Type B pancreatic cell (in vitro differentiated cells): ENCODE results near the gene NTMT1. TPM values are rescaled to one million over a fixed set of nuclear protein-coding genes. Genes with fewer than 3 reads are reported as not detected.

Source experiments
- DNase-seq: peaks from one replicate; pipeline ENCODE4 v3.0.0; 2021; ENCODE audit warnings: mixed read lengths; ENCODE audit not compliant: unreplicated experiment; ENCODE audit errors: extremely low spot score
- H3K27ac Mint-ChIP-seq: 2 replicates; pipeline ENCODE4 v1.8.0; 2021; ENCODE audit warnings: mild to moderate bottlenecking, mixed read lengths
- H3K27me3 Mint-ChIP-seq: 2 replicates; pipeline ENCODE4 v1.8.0; 2021; ENCODE audit warnings: mixed read lengths
- H3K36me3 Mint-ChIP-seq: 2 replicates; pipeline ENCODE4 v1.8.0; 2021; ENCODE audit warnings: mixed read lengths
- H3K4me1 Mint-ChIP-seq: one replicate; pipeline ENCODE4 v1.8.0; 2021; ENCODE audit warnings: mixed read lengths; ENCODE audit not compliant: unreplicated experiment
- H3K4me3 Mint-ChIP-seq: 2 replicates; pipeline ENCODE4 v1.8.0; 2021; ENCODE audit warnings: mild to moderate bottlenecking, mixed read lengths
- H3K9me3 Mint-ChIP-seq: 2 replicates; pipeline ENCODE4 v1.8.0; 2021; ENCODE audit warnings: mixed read lengths
- CTCF ChIP-seq: fragments of 200-600 bp; sonication (generic); conservative IDR thresholded peaks from 2 replicates; pipeline ENCODE4 v1.5.0; 2021; ENCODE audit warnings: antibody characterized with exemption, mild to moderate bottlenecking
- total RNA-seq: library from RNA; stranded (reverse); gene quantifications from 2 replicates; pipeline ENCODE4 v1.2.1, GENCODE V29; 2021; ENCODE audit warnings: low replicate concordance

The NTMT1 gene
- total RNA-seq, 1 donor from 2014 or later = 33.5 TPM

- H3K36me3 Mint-ChIP-seq = peaks cover 4% of the 10 kb centered on the region
- peaks cover 10% of the 10 kb centered on the region for H3K4me1 Mint-ChIP-seq
- DNase-seq = peak; percentile 100
- peak within 1 kb of the TSS; percentile 88 for H3K4me3 Mint-ChIP-seq
- peak within 1 kb of the TSS; percentile 30 for H3K27ac Mint-ChIP-seq
- no peaks in the 10 kb centered on the region for H3K27me3 Mint-ChIP-seq
- TF ChIP-seq CTCF = peak; percentile 100
- H3K9me3 Mint-ChIP-seq = no peaks in the 10 kb centered on the region
Measured at GRCh38 chr9:129641750-129642585, 16.0 kb downstream of the NTMT1 start, which contains the start of gene ASB6. Gene ASB6, minus strand, starts transcription at chr9:129642151. Its CDS starts 152 bp downstream, at chr9:129641999.

- no peak overlapping the region for H3K27ac Mint-ChIP-seq
- peak overlapping the region; percentile 34 for H3K4me3 Mint-ChIP-seq
- peaks cover 15% of the 10 kb centered on the region for H3K4me1 Mint-ChIP-seq
- no peaks in the 10 kb centered on the region for H3K36me3 Mint-ChIP-seq
- peaks cover 3% of the 10 kb centered on the region for H3K27me3 Mint-ChIP-seq
- no peaks in the 10 kb centered on the region for H3K9me3 Mint-ChIP-seq
- no peak for TF ChIP-seq CTCF
- no peak for DNase-seq
Measured at GRCh38 chr9:129643706-129644105, 17.7 kb downstream of the NTMT1 start.

- Mint-ChIP-seq H3K36me3 (no peaks in the 10 kb centered on the region), H3K27ac (no peak overlapping the region), H3K4me1 (peaks cover 16% of the 10 kb centered on the region), H3K9me3 (no peaks in the 10 kb centered on the region), H3K27me3 (peaks cover 3% of the 10 kb centered on the region), H3K4me3 (no peak overlapping the region)
- DNase-seq = no peak
- TF ChIP-seq CTCF = no peak
Measured at GRCh38 chr9:129644365-129644764, 18.4 kb downstream of the NTMT1 start.

- Mint-ChIP-seq H3K4me3 (no peak overlapping the region), H3K27ac (no peak overlapping the region), H3K27me3 (peaks cover 3% of the 10 kb centered on the region), H3K9me3 (no peaks in the 10 kb centered on the region), H3K36me3 (no peaks in the 10 kb centered on the region), H3K4me1 (peaks cover 22% of the 10 kb centered on the region)
- TF ChIP-seq CTCF = no peak
- DNase-seq = no peak
Measured at GRCh38 chr9:129644902-129645301, 18.9 kb downstream of the NTMT1 start.

- TF ChIP-seq CTCF = no peak
- H3K4me1 Mint-ChIP-seq = peaks cover 22% of the 10 kb centered on the region
- no peaks in the 10 kb centered on the region for H3K36me3 Mint-ChIP-seq
- H3K4me3 Mint-ChIP-seq = no peak overlapping the region
- no peak for DNase-seq
- peaks cover 3% of the 10 kb centered on the region for H3K27me3 Mint-ChIP-seq
- H3K9me3 Mint-ChIP-seq = no peaks in the 10 kb centered on the region
- no peak overlapping the region for H3K27ac Mint-ChIP-seq
Measured at GRCh38 chr9:129646252-129646651, 20.3 kb downstream of the NTMT1 start.
